ENCODE results near the gene MRPL43. TPM values are rescaled to one million over a fixed set of nuclear protein-coding genes. Genes with fewer than 3 reads are reported as not detected.
"Not testable (repeated sequence)": the region's sequence is repeated elsewhere in the genome, so short reads cannot be mapped to it uniquely, and the experiment has no call there.

The MRPL43 gene
- polyA plus RNA-seq, 10 donors, result 56.1 to 74.6 (median 65.6) TPM

DNA sequence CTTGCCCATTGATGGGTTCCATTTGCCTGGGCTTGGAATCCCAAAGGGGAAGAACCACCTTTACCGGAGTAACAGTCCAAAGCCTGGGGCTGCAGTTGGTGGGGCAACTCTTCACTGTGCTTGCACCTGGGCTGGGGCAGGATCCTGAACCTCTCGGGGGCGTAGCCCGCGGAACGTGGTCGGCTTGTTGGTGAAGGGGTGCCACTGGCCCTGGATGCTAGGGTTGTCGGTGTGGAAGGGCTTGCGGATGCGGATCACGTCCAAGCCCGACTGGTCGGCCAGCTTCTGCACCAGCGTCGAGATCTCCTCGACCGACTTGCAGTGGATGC is 710 bp downstream of the MRPL43 start:
- no peak for DNase-seq

DNA sequence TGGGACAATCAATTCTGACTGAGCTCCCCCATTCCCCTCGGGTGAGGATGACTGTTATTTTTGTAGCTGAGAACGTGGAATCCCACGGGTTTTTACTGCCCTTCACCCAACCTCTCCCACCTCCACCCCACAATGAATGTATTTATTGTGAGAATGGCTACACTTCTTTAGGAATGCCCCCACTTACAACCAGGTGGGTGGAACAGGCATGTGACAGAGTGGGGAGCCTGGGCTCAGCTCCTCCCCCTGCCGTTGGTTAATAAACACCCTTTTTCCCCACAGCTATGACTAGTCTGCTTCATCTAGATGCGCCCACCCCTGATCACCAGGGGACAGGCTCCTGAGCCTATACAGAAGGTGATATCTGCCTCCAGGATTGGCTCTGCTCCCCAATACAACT is 2.0 kb downstream of the MRPL43 start:
- no peak for DNase-seq

GRCh38 chr10:100984672-100985177 is 2.6 kb downstream of the MRPL43 start:
- DNase-seq, result no peak

- no peak for DNase-seq
Measured at GRCh38 chr10:100983868-100984671, 3.2 kb downstream of the MRPL43 start.

DNA sequence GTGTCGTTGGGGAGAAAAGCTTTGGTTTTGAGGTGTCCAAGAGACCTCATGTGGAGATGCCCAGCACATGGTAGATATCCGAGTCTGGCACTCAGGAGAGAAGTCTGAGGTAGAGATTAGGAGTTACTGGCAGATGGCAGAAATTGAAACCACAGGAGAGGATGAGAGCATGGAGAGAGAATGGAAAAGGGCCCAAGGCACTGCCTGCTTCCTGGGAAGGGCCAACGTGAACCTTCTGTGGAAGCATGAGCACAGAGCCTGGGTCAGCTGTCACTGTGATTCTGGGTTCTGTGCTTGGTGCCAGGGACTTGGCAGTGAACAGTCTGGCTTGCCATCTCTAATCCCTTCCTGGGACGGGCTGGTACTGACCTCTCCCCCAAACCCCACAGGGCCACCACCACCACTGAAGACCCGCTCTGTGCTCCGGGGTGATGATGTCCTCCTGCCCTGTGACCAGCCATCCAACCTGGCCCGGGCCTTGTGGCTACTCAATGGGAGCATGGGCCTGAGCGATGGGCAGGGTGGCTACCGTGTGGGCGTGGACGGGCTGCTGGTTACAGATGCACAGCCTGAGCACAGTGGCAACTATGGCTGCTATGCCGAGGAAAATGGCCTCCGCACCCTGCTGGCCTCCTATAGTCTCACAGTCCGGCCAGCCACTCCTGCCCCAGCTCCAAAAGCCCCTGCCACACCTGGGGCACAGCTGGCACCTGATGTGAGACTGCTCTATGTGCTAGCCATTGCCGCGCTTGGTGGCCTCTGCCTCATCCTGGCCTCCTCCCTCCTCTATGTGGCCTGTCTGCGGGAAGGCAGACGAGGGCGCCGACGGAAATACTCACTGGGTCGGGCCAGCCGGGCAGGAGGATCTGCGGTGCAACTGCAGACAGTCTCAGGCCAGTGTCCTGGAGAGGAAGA is 4.1 kb downstream of the MRPL43 start:
- DNase-seq, result no peak

GRCh38 chr10:100981178-100981772 is 6.0 kb downstream of the MRPL43 start:
- DNase-seq, result no peak

DNA sequence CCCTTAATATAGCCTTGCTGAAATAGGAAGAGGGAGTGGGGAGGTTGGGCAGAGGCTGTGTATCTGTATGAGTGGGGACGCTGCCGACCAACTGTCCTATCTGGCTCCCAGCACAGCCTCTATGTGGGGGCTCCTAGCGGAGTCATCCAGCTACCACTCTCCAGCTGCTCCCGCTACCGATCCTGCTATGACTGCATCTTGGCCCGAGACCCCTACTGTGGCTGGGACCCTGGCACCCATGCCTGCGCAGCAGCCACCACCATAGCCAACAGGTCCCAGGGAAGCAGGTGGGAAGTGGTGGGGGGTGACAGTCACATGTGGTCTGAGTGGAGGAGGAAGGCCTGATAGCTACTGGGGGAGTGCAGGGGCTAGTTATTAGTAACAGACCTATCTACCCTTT is 6.6 kb downstream of the MRPL43 start:
- DNase-seq, result no peak

DNA sequence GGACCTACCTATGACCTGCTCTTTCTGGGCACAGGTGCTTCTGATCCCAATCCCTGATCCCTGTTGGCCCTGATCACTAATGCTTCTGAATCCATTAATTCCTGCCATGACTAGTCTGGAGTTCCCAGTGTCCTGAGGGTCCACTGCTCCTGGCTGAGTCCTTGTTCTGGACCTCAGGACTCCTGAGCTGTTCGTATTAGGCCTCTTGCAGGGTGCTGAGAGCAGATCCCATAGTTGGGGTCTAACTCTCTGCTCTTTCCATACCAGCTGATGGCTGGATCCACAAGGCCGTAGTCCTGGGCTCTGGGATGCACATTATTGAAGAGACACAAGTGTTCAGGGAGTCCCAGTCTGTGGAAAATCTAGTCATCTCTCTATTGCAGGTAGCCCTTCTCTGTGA is 7.0 kb downstream of the MRPL43 start:
- DNase-seq, result no peak

DNA sequence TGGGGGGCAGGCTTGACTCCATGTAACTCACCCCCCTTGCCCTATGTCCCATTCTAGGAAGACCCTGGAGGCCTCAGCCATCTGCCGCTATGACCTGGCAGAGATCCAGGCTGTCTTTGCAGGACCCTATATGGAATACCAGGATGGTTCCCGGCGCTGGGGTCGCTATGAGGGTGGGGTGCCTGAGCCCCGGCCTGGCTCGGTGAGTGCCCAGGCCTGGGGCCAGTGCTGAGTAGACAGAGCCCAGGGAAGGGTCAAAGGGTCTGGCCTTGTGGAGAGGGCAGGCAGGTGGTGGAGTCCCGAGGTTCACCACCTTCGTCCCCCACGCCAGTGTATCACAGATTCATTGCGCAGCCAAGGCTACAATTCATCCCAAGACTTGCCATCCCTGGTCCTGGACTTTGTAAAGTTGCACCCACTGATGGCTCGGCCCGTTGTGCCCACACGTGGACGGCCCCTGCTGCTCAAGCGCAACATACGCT is 7.5 kb downstream of the MRPL43 start:
- no peak for DNase-seq

GRCh38 chr10:100978901-100979195 is 8.4 kb downstream of the MRPL43 start:
- DNase-seq, result no peak

GRCh38 chr10:100978121-100978900 is 9.0 kb downstream of the MRPL43 start:
- DNase-seq, result no peak

DNA sequence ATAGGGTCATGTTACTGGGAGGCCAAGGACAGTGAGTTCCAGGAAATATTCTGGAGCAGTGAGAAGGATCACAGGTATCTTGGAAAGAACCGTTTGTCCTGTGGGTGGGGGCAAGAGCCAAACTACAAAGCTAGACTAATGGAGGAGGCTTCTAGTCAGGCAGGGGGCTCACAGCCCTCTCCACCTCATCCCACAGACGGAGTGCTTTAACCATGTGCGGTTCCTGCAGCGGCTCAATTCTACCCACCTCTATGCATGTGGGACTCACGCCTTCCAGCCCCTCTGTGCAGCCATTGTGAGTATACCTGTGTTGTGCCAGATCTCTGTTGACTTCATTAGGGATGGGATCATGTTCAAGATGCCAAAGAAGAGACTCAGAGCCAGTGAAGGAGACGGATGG is 9.9 kb downstream of the MRPL43 start:
- DNase-seq, result no peak

- DNase-seq, result no peak
Measured at GRCh38 chr10:100976906-100977305, 10.4 kb downstream of the MRPL43 start.

GRCh38 chr10:100975397-100975796 is 11.9 kb downstream of the MRPL43 start:
- not testable (repeated sequence) for DNase-seq

GRCh38 chr10:100972904-100973535 is 14.3 kb downstream of the MRPL43 start:
- no peak for DNase-seq

DNA sequence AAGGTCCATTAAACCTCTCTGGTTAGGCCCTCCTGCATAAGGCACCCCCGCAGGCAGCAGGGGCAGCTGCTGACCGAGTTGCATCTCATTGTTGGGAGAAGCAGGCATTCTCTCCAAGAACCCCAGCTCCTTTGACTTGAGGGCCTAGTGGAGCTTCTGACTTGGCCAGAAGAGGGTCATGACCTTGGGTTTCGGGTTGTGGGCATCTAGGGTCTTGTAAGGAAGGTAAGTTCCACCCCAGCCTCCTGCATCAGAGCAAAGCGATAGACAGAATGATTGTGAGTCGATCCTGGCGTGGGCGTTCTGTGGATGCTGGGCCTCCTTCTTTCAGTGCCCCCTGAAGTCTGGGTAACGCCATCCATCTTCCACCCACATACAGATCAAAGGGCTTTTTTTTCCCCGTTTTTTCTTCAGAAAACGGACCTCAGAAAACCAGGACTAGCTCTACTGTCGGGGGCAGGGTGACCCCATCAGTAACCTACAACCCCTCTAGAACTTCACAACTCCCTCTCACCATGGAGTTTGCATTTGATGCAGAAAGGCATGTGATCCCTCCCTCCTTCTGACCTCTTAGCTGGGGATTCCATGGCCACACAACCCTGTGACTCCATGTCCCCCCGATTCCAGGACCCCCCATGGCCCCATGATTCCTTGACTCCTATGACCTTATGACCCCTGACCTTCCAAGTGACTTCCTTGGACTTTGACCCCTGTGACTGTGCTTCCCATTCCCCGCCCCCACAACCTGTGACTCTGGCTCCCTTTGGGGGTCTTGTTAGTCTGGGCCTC is 15.0 kb downstream of the MRPL43 start:
- DNase-seq, result no peak

- DNase-seq, result no peak
Measured at GRCh38 chr10:100970914-100971811, 16.1 kb downstream of the MRPL43 start.

DNA sequence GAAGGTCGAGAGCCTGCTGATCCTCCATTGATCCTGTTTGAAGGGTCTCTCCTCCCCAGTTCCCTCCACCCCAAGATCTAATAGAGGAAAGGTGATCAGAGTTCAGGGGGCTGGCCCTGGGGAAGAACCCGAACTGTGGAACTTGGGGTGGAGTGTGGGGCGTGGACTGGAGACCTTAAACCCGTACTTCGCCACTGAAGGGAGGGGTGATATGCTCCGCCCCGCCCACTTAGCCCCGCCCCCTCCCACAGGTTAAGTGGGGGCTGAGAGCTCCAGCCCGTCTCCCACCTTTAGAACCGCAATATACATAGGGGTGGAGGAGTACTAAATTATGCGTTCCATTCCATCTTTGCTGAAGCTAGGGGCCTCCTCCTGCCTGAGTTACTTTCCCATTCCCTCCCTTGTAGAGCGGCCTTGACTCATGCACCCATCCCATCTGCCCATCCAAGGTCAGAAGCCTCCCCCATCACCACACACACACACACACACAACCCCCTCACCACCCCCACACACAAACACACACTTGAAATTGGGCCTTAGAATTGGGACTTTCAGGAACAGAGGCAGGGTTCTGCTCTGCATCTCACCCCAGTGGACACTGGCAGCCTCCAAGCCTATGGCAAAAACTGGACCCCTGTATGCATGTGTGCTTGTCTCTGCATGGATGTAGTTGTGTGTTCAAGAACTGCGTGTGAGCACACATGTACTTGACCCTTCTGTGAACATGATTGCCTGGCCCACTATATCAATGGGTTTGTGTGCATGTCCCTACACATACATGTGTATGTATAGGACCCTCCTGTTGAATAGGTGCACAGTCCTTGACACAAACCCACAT is 17.0 kb downstream of the MRPL43 start:
- no peak for DNase-seq
